Mesodermal cell (in vitro differentiated cells): ENCODE measurements around the gene CBFB.

Source experiments
- H3K27ac ChIP-seq: 2 replicates; pipeline ENCODE4 v1.7.0; 2013; ENCODE audit warnings: mild to moderate bottlenecking, low read depth, low read length, moderate library complexity; ENCODE audit not compliant: severe bottlenecking
- H3K36me3 ChIP-seq: 2 replicates; pipeline ENCODE4 v1.7.1; 2013; ENCODE audit warnings: mild to moderate bottlenecking, low read length, moderate library complexity; ENCODE audit not compliant: control insufficient read depth, insufficient read depth
- H3K4me1 ChIP-seq: one replicate; pipeline ENCODE4 v1.7.1; 2013; ENCODE audit warnings: mild to moderate bottlenecking, low read length; ENCODE audit not compliant: insufficient read depth, control insufficient read depth, poor library complexity, severe bottlenecking
- H3K4me3 ChIP-seq: 2 replicates; pipeline ENCODE4 v1.7.0; 2013; ENCODE audit warnings: low read length, control low read depth, mild to moderate bottlenecking; ENCODE audit not compliant: insufficient read depth, poor library complexity, severe bottlenecking; ENCODE audit errors: extremely low read depth
- H3K9me3 ChIP-seq: 2 replicates; pipeline ENCODE4 v1.7.1; 2013; ENCODE audit warnings: mild to moderate bottlenecking, low read length, moderate library complexity; ENCODE audit not compliant: control insufficient read depth
- WGBS, 2 experiments: methylation state at CpG; one replicate each; pipeline ENCODE4 v1.1.5; 2013; ENCODE audit warnings: missing lambda C conversion rate in 2 of 2; ENCODE audit not compliant: insufficient coverage in 2 of 2; 5-methylcytosine and 5-hydroxymethylcytosine counted together

Gene CBFB

GRCh38 chr16:67149276-67150046 lies 120.5 kb downstream of the CBFB start:
- no peak overlapping the region for H3K27ac ChIP-seq
- H3K9me3 ChIP-seq, result no peaks in the 10 kb centered on the region
- H3K4me1 ChIP-seq, result no peaks in the 10 kb centered on the region
- no peak overlapping the region for H3K4me3 ChIP-seq
- H3K36me3 ChIP-seq, result peaks cover 53% of the 10 kb centered on the region
- WGBS, 2 experiments, result 85 to 89% methylated on average over 77 of the region's 77 CpGs

- peak overlapping the region; percentile 53 for H3K27ac ChIP-seq
- no peaks in the 10 kb centered on the region for H3K9me3 ChIP-seq
- H3K4me3 ChIP-seq, result peak overlapping the region; percentile 56
- WGBS, 2 experiments, result 19 to 21% methylated on average over 68 to 90 of the region's 94 CpGs
- no peaks in the 10 kb centered on the region for H3K4me1 ChIP-seq
- H3K36me3 ChIP-seq, result peaks cover 45% of the 10 kb centered on the region
Observed at GRCh38 chr16:67150047-67150832, 121.3 kb downstream of the CBFB start.
